Measurements from ENCODE around the gene PKD1. TPM values are rescaled to one million over a fixed set of nuclear protein-coding genes. Genes with fewer than 3 reads are reported as not detected.
"Not testable (repeated sequence)": the region's sequence is repeated elsewhere in the genome, so short reads cannot be mapped to it uniquely, and the experiment has no call there.

PKD1 gene
- total RNA-seq, 1 donor from 2014 or later = 34.8 TPM

DNA sequence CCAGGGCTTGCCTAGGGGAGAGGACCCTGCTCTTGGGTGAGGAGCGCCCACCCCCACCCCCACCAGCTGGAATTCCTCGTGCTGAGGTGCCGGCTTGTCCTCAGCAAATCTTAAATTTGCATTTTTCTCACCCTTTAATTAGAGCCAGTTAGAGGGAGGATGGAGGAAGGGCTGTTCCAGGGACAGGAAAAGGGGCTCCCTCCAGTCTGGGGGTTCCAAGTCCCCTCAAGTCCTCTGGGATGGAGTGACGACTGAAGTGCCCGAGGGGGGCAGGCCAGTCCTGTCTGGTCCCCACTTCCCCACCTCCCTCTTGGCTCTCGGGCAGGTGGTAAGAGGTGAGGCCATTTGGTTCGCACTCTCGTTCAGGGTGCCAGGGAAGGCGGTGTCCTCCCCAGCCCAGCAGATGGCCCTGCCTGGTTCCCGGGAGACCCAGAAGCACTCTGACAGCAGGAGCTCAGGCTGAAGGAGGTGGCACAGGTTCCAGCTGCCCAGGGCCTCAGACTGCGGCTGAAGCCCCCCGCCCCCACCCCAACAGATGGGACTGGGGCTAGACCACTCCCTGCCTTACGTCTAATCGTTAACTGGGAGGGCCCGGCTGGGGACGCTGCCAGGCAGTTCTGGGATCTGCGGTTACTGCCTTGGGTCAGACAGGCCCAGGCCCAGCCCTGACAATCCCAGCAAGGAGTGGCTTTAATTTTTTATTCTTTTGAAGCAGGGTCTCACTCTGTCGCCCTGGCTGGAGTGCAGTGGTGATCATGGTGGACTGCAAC lies 14.9 kb upstream of the PKD1 start:
- no peak for ATAC-seq

DNA sequence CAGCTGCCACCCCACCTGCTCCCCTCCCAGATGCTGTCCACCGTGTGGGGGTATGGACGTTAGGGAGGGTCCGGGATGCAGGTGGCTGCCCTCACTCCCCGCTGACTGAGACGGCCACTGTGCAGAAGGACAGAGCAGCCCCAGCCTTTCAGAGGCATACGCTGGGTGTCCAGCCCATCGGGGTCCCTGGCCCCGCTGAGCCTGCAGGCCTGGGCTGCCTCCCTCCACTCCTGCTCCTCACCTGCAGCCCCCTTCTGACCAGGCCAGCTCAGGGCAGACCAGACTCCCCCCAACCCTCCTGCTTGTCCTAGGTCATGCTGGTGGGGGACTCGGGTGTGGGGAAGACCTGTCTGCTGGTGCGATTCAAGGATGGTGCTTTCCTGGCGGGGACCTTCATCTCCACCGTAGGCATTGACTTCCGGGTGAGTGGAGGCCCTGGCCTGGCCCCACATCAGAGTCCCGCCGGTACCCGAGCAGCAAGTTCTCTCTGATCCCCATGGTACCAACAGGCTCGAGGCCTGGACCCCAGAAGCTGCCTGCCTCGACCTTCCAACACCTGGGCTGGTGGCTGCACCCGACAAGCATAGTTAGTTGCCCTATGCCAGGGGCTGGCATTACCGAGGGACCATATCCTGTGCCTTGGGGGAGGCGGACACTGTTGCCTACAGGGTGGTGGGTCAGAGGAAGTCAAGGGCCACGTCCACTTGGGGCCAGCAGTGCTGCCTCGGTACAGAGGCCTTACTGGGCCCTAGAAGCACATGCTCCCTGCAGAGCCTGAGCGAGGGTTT lies 14.1 kb upstream of the PKD1 start:
- ATAC-seq = no peak

DNA sequence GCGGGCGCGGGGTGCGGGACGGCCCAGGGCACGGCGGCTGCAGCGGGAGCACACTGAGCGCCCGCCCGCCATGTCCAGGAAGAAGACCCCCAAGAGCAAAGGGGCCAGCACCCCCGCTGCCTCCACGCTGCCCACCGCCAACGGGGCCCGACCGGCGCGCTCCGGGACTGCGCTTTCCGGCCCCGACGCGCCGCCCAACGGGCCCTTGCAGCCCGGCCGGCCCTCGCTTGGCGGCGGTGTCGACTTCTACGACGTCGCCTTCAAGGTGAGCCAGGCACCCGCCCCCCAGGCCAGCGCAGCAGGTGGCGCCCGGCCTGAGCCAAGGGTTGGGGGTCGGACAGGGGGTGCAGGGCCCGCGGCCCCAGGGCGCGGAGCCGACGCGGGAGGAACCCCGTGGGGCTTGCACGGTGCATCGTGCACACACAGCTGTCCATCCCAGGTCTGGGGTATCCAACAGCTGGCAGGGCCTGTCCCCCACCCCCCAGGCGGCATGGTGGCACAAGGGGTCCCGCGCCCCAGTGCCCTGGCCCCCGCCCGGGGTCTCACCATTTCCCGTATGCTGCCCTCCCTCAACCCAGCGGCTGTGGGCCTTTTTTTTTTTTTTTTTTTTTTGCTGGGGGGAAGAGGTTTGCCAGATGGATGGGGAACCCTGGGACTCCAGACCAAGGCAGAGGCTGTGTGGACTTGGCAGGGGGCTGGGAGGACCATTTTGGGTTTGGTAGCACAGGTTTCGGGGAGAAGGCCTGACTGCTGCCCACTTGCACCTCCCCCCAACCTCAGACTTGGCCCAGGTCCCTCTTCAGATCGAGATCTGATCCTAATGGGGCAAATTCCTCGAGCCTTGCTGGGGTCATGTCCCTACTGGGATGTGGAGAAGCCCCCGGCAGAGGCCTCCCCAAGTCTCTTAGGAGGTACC lies 13.3 kb upstream of the PKD1 start:
- ATAC-seq = peak; percentile 0

DNA sequence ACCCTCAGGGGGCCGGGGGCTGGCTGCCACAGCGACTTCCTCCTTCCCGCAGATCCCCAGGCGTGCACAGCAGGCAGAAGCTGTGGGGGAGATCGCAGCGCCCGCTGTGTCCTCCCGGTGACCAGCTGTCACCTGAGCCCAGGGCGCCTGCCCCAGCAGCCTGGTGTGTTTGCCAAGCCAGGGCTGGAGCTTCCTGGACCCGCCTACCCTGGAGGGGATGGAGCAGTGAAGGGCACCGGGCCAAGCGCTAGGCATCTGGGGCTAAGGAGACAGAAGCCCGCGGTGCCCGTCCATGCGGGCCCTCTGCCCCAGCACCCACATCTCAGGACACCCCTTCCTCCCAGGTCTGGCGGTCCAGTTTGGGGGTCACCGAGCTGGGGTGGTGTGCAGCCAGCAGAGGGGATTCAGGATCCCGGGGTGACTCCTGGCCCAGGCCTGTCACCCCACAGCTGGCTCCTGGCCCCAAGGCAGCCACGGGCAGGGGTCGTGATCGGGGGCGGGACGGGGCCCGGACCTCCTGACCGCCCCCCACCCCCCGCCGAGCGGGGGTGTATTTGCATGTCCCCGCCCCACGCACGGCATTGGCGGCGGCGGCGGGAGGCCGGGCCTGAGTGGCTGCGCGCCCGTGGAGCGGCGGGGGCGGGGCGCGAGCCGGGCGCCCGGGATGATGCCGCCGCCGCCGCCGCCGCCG lies 12.4 kb upstream of the PKD1 start, which contains the start of gene RAB26:
RAB26 (plus strand) TSS at position 645 of the 691 bp plus-strand sequence. CDS start 159 bp downstream, outside the sequence.
- ATAC-seq = peak; percentile 63

DNA sequence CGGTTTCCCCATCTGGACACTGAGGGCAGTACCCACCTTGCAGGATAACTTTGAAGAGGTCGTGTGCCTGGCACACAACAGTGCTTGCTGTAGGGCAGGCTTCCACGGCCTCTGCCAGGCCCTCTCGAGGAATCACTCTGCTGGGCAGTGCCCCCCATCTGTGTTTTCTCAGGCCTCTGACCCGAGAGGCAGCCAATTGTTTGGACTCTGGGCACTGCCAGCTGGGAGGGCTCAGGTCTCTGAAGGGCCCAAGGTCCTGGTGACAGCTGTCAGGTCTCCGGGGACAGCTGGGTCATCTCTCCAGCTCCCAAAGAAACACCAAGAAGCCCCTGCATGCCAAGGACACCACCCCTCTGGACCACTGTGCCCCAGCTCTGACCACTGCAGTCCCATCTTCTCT lies 11.7 kb upstream of the PKD1 start:
- ATAC-seq = no peak

DNA sequence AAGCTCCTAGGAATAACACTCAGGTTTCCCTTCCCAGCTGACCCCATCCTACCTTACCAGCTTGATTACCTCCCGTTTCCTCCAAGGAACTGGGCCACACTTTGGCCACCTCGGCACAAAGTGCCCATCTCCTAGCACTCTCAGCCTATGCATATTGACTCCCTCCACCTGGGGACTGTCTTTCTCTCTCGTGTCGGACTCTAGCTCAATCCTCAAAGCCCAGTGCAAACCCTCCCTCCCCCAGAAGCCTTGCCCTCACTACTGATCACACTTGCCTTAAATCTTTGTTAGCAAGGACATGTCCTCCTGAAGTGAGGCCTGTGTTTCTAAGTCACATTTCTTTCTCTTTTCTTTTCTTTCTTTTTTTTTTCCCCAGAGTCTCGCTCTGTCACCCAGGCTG lies 10.1 kb upstream of the PKD1 start:
- no peak for ATAC-seq

DNA sequence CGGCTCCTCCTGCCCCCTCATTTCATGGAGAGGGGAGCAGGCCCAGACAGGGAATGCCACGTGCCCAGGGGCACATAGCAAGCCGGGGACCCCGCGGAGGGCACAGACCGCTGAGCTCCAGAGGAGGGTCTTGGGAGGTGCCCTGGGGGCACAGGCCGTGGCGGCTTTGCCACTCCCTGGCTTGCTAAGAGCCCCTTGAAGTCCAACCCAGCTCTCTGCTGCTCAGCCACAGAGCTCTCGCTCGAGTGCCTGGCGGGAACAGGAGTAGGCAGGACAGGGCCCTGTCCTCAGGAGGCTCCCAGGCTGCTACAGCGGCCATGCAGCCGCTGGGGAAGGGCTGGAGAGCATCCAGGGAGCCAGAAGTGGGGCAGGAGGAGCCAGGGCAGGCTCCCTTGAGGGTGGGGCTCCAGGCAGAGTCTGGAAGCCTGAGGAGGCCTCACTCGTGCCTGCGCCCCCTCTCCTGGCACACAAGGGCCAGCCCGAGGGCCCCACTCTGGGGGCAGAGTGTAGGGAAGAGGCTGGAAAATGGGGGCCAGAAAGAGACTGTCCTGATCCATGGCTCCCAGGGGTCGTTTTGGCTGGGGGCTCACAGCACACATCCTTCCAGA lies 8.3 kb upstream of the PKD1 start:
- ATAC-seq = no peak

DNA sequence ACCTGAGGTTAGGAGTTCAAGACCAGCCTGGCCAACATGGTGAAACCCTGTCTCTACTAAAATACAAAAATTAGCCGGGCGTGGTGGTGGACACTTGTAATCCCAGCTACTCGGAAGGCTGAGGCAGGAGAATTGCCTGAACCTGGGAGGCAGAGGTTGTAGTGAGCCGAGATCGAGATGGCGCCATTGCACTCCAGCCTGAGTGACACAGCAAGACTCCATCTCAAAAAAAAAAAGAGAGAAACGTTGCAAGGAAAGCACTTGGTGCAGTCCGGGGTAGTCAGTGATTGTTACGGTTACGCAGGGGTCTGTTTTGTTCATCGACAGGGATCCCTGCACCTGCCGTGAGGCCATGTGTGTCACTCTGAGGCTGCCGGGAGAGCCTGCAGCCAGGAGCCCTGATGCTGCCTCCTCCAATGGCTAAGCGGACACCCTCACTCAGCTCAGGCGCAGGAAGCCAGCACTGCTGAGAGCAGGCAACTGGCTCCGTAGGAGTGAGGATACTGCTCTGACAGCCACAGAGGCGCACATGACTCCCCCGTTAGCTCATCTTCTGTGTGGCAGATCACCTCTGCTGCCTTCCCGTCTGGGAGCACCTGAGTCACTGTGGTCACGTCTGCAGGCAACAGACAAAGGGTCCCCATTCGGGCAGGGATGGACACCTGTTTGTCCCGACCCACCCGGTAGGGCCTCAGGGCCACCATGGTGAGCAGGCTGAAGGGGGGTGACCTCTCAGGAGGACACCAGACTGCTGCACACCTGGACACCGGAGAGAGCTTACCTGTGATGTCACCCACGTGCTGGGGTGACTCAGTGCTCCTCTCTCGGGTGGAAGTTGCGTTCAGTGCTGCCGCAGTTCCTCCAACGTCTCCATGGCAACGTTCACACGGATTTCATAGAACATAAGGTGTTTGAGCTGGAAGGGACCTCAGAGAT lies 7.5 kb upstream of the PKD1 start:
- peak; percentile 19 for ATAC-seq

DNA sequence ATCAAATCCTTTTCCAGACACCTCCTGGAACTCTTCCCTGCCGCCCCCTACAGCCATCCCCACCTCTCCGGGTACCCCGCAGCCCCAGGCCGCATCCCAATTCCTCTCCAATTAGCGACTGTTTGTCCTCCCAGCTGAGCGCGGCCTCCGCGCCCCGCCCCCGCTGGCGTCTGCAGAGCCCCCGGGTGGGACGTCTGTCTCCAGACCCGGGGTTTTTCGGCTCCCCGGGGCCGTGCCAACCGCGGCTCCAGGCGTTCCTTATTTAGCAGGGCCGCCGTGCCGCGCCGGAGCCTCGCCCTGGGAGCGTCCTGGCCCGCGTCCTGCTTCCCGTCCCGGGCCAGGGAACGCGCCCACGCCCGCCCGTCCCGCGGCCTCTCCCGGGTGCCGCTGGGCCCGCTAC lies 627 bp downstream of the PKD1 start:
- not testable (repeated sequence) for ATAC-seq

DNA sequence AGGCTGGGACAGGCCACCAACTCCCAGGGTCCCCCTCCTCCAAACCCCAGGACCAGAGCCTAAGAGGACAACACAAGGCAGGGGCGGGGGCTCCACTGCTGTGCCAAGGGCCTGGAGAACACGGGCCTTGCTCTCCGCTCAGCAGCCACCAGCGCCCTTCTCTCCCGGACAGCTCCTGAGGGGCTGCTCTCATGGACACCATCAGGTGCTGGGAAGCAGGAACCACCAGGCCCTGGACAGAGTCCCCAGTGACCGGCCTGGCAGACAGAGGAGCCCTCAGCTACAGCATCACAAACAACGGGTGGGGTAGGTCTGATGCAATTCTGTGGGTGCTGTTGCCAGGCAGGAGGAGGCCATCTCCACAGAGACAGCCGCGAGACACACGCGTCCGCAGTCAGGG lies 1.9 kb downstream of the PKD1 start:
- not testable (repeated sequence) for ATAC-seq

DNA sequence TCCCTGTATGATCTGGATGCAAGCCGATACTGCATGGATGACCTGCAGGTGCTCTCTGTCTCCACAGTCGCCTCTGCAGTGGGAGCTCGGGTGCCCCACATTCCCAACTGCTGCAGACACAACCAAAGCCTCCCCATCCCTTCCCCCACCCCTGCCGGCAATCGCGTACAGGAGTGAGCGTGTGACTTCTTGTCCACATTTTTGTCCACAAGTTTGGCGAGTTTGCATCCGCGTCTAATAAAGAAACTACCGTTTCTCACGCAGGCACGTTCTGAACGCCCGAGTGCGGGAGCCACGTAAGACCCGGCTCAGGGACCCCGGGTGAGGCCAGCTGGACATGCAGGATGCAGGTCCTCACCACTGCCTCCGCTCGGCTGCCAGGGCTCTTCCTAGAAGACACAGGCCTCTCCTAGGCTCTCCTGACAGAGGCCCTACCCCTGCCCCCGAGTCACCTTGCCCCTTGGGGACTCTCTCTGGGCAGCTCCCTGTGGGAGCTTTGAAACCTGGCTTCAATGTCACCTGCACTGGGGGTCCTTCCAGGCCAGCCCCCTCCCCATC lies 5.7 kb downstream of the PKD1 start:
- peak; percentile 4 for ATAC-seq

DNA sequence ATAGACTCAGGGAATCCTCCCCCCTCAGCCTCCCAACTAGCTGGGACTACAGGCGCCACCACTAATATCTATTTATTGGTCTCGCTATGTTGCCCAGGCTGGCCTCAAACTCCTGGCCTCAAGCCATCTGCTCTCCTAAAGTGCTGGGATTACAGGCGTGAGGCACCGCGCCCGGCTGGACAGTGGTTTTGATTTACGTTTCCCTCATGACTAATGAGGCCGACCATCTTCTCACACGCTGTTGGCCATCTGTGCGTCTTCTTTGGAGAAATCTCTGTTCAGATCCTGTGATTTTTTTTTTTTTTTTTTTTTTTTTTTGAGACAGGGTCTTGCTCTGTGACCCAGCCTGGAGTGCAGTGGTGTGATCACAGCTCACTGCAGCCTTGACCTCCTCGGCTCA lies 6.4 kb downstream of the PKD1 start:
- not testable (repeated sequence) for ATAC-seq

DNA sequence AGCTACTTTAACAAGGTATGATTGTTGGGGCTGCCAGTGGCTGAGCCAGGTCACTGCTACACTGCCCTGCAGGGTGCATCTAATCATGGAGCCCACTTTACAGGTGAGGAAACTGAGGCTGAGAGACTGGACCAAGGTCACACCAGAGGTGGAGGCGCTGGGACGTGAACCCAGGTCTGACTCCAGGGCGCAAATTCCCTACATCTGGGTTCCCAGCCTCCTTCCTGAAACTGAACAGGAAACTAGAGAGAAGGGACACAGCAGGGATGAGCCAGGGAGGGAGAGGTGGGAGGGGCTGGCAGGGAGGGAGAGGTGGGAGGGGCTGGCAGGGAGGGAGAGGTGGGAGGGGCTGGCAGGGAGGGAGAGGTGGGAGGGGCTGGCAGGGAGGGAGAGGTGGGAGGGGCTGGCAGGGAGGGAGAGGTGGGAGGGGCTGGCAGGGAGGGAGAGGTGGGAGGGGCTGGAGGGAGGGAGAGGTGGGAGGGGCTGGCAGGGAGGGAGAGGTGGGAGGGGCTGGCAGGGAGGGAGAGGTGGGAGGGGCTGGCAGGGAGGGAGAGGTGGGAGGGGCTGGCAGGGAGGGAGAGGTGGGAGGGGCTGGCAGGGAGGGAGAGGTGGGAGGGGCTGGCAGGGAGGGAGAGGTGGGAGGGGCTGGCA lies 7.9 kb downstream of the PKD1 start:
- peak; percentile 51 for ATAC-seq

DNA sequence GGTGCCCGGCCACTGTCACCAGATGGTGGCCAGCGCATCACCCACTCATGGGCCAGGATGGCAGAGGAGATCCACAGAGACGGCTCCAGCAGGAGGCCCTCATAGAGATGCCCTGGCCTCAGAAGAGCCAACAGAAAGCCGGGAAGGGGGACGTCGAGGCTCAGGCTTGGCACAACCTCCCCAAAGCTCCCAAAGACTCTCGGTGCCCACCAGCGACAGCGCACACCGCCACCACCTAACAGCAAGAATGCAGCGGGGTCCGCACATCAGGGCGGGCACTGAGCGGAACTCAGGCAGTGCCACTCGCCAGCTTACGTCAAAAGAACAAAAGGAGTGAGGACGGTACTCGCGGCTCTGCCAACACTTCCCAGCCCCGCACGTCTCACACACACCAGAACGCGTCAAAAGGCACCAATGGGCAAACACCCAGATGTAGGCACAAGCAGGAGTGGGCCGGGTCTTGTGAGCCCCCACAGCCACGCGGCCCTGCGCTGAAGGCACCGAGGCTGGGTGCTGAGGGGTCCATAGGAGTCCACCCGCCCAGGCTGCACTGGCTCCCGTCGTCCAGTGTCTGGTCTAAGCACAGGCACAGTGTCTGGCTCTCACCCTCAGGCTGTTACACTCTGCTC lies 8.7 kb downstream of the PKD1 start:
- ATAC-seq = peak; percentile 21

DNA sequence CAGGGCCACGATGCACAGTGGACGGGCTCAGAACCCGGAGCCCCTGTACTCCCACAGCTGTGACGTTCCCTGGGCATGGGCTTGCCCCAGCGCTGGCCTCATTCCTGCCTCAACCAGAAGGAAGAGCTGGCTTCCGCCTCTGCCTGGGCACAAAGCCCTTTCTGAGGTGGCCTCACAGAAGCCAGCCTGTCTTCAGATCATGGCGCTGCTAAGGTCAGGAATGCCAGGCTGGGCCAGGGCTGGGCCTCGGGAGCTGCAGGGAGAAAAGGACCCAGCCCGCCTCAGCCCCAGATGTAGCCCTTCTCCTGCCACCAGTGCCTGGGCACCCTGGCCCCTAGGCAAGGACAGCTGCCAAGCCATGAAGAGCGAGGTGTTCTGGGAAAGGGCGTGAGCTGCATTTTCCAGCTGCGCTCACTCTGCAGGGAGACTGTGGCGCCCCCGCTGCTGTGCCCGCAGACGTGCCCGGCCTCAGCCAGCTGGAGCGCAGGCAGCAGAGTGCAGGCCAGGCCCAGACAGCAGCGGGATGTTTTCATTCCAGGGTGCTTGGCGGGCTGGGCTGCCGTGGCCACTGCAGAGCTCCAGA lies 9.4 kb downstream of the PKD1 start:
- ATAC-seq = peak; percentile 3

DNA sequence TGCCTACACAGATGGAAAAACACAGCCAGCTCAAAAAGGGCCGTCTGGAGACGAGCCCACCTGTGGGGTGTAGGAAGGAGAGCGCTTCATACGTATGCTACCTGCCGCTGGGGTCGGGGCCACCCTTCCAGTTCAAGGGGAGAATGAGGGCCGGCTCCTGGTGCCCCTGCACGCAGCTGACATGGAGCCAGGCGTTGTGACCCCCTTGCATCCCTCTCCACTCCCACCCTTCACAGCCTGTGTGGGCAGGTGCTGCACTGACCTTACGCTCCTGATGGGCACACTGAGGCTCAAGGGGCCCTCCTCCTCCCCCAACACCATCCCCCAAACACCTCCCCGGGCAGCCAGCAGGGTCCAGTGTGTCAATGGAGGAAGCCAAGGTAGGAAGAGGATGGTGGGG lies 10.1 kb downstream of the PKD1 start:
- not testable (repeated sequence) for ATAC-seq

DNA sequence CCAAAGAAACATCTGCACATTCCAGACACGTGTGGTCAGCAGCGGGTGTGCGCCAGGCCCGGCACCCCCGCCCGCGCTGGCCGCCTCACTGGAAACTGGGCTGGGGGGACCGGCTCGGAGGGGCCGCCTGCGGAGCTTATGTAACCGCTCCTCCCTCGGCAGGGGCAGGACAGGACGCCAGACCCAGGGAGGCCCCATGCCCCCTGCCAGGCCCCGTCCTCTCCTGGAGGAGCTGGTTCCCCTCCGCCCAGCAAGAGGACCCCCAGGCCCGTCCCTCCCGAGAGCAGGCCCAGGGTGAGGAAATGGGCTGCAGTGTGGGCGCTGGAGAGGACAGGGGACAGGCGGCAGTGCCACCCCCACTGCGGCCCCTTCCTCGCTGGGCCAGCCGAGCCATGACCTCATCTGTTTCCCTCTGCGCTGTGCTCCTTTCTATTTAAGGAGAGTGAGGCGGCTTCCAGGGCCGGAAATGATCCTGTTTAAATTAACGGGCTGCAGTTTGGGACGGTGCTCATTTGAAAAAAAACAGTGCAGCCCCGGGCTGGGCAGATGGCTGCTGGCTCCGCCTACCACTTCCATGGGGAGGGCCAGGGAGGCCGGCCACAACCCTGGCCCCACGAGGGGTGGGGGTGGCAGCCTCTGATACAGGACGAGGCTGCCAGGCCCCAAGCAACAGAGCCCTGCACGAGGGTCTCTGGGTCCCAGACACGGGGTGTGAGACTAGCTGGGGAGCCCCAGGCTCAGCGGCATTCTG lies 10.8 kb downstream of the PKD1 start:
- ATAC-seq = not testable (repeated sequence)

DNA sequence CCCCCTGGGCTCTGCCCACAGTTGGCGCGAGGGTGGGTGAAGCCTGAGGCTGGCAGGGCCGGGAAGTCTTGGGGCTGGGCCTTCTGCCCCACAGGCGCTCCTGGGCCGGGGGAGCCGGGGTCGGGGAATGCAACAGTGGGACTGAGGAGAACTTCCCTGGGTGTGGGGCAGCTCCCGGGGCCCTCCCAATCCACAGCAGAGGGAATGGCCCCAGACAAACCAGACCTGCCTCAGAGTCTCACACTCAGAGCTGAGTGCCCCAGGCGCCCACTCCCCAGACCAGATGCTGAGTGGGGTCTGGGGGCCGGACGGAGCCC lies 11.4 kb downstream of the PKD1 start:
- ATAC-seq = not testable (repeated sequence)

All from esophagus mucosa (tissue), 1 donor.